ENCODE data around the gene FMN1.

FMN1 gene

DNA sequence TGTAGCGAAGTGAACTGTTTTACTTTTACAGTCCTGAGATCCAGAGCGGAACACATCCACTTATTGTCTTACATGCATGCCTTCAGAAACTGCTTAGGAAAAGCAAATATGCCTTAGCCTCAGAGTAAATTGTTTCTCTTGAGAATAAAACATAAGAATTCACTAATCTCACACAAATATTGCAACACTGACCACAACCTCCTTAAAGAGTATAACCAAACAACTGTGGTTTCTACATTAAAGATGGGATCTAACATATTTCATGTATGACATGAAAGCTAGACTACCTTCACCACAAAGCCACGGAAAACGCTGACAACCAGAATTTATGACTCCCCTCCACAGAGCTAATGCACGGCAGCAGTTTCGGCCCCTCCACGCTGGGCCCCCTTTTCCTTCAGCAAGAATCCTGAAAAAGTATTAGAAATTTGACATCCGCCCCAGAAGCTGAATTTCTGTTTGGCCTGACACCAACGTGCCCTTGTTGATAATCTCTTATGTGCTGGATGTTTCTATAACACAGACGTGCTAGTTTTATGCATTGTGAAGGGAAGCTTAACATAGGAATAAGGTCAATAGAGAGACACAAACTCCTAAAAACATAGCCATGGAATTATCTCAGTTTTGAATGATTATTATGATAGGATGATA lies 392.1 kb downstream of the FMN1 start:
- no peak for DNase-seq

- no peak for DNase-seq
Measured at GRCh38 chr15:32799936-32800535, 394.5 kb downstream of the FMN1 start.

GRCh38 chr15:32796856-32797255 lies 397.7 kb downstream of the FMN1 start:
- no peak for DNase-seq

DNA sequence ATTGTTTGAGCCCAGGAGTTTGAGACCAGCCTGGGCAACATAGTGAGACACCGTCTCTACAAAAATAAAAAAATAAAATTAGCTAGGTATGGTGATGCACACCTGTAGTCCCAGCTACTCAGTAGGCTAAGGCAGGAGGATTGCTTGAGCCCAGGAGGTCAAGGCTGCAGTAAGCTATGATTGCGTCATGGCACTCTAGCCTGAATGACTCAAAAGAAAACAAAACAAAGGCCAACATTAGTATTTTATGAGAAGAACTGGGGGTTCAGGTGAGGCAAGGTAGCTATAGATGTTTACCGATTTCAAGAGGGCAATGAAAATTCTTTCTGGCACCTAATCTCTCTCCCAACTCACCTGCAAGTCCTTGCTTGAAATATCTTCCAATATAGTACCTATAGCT lies 399.5 kb downstream of the FMN1 start:
- no peak for DNase-seq

GRCh38 chr15:32792436-32792835 lies 402.1 kb downstream of the FMN1 start:
- DNase-seq = no peak

- DNase-seq = no peak
Measured at GRCh38 chr15:32790352-32790999, 404.0 kb downstream of the FMN1 start.

DNA sequence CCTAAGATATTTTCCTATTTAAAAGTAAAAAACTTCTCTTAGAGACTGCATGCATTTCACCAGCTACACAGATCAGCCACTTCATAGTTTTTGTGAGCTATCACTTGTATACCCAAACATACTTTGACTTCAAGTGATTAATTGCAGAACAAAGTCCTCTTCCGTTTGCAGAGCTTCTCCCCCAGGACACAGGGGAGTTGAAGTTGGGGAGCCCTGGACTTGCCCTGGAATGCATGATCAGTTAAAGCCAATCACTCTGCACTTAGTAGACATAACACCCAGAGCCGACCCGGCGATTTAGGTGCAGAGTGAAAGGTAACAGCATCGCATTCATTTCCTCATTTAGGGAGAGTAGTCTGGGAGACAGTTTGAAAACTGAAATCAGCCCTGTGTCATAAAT lies 406.6 kb downstream of the FMN1 start:
- DNase-seq = no peak

DNA sequence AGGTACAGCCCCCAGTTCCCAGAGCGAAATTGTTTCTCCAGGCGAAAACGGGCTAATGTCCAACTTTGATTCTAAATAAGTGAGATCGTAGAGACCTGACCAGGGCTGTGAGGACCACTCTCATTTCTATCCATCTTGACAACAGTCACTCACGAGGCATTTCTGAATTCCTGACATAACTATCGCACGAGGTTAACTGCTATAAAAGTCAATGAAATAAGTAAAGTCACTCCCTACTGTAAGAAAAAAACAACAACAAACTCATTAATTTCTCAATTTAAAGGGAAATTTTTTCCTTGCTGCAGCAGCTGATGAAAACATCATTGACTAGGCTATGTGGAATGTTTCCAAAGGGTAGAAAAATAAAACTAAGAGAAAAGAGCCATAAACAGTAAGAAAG lies 407.6 kb downstream of the FMN1 start:
- DNase-seq = no peak

DNA sequence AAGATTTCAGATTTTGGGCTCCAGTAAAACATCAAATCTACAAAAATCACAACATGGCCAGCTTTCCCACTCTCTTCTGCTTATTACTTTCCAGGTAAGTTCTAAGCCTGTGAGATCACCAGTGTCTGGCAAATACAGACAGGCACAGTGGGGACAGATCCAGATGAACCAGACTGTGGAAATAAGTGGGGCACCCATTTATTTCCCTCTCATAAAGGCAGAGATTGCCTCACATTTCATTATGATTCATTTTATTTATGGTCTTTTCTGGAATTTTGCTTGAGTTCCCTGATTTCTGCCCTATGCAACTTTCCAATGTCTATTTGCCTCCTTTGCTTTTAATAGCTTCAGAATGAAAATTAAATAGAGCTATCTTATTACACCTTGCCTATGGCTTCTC lies 409.9 kb downstream of the FMN1 start:
- no peak for DNase-seq

GRCh38 chr15:32781781-32782180 lies 412.7 kb downstream of the FMN1 start:
- no peak for DNase-seq

DNA sequence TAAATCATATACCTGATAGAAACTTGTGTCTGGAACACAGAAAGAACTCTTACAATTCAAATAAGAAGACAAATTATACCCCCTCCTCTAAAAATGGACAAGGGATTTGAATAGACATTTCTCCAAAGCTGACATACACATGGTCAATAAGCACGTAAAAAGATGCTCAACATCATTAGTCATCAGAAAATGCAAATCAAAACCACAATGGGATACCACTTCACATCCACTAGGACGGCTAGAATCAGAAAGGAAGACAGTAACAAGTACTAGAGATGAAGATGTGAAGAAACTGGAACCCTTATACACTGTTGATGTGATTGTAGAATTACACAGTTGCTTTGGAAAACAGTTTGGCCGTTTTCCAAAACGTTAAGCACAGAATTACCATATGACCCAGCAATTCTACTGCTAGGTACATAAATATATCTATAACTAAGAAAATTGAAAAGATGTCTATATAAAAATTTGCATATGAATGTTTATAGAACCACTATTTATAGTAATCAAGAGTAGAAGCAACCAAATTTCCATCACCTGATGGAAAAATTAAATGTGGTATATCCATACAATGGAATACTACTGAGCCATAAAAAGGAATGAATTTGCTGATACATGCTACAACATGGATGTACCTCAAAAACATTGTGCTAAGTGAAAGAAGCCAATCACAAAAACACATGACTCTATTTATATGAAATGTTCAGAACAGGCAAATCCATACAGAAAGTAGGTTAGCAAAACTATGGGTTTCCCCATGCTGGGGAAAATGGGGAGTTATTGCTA lies 415.9 kb downstream of the FMN1 start:
- DNase-seq = no peak

DNA sequence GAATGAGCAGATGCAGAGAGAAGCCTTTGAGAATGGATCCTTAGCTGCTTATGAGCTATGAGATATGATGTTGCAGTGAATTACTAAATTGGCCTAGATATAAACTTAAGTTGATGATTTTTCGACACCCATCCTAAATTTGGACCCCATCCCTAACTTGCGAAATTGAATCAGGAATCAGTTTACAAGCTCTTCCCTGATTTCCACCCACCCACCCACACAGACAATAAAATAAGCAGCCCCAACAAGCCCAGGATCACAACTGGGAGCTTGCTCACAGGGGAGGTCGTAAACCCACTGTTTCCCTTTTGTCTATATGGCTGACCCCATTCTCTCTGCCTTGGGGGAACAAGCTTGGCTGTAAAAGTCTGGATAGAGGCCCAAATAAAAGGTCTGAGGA lies 419.4 kb downstream of the FMN1 start:
- DNase-seq = no peak

- no peak for DNase-seq
Measured at GRCh38 chr15:32774022-32774421, 420.5 kb downstream of the FMN1 start.

DNA sequence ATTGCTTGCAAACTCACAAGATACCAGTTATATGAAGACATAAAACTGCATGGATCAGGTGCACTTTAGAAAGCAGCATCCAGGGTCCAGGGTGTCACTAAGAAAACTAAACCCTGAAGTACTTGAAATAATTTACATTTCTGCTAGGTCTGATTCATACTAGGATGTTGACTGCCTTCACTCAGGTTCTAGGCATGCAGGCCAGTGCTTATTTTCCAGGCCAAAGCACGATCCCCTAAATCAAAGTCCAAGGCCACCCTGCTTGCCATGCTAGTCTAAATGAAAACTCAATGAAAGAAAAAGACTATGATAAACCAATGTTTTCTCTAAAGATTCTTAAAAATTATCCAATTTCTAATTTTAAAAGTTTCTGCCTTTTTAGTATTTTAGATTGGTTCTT lies 427.3 kb downstream of the FMN1 start:
- DNase-seq = no peak

- no peak for DNase-seq
Measured at GRCh38 chr15:32766101-32766500, 428.4 kb downstream of the FMN1 start.

DNA sequence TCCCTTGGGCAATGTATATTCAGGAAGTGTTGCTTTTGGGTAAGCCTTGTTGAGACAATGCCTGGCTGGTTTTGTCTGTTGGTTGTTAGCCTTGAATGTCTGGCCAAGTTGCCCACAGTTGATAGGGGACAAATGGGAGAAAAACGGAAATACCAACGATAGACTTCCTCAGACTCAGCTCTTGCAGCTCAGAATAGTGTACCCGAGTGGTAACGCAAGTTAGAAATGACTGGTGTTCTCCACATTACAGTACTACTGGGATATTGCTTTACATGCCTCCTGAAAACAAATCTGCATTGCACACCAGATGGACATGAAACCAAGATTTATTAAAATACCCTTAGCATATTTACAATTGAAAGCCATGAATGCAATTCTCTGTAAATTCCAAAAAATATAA lies 429.3 kb downstream of the FMN1 start:
- DNase-seq = no peak

- no peak for DNase-seq
Measured at GRCh38 chr15:32763295-32763694, 431.2 kb downstream of the FMN1 start.

DNA sequence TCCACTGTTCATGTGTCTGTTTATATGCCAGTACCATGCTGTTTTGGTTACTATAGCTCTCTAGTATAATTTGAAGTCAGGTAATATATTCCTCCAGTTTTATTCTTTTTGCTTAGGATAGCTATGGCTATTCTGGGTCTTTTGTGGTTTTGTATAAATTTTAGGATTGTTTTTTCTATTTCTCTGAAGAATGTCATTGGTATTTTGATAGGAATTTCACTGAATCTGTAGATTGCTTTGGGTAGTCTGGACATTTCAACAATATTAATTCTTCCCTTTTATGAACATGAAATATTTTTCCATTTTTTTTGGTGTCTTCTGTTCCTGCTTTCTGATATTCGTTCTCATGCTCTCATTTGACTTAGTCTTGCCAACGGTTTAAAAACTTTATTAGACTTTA lies 437.1 kb downstream of the FMN1 start:
- DNase-seq = no peak

DNA sequence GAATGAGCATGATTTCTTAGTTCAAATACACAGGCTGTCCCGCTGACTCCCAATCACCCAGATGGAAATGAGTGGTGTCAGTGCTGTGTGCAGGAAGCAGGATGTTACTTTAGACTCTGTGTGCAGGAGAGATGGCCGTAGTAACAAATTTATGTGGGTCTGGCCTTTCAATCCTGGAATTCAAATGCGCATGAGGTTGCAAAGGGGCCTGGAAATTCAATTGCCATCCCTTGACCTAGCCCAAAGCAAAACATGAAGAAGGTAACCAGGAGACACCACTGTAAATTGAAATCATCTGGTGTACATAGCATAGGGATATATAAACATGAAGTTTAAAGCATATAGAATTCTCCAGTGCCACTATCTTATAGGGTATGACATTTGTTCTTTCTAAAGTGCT lies 443.5 kb downstream of the FMN1 start:
- DNase-seq = no peak

GRCh38 chr15:32747921-32748342 lies 446.6 kb downstream of the FMN1 start:
- DNase-seq = no peak

- no peak for DNase-seq
Measured at GRCh38 chr15:32746116-32746857, 448.2 kb downstream of the FMN1 start.

DNA sequence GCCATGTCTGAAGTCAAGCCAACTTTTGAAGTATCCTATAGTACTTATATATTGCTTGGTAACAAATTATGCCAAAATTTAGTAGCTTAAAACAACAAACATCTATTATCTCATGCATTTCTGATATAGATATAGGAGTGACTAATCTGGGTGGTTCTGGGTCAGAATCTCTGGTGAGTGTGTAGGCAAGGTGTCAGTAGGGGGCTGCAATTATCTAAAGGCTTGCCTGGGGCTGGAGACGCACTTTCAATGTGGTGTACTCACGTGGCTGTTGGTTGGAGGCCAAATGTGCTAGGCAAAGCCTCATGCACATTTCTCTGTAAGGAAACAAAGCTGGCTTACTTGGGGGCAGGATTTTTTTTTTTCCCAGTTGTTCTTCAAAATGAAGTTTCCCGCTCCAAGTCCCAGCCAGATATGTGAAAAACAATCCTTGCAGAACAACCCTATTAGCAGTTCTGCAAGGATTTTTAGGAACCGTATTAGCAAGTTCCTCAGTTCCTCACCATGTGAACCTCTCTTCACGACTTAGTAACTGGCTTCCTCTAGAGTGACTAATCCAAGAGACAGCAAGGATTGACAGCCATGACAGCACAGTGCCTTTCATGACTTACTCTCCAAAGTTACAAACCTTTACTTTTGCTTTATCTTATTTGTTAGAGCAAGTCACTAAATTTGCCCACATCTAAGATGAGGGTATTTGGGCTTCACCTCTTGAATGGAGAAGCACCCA lies 450.9 kb downstream of the FMN1 start:
- no peak for DNase-seq
